DND-41 (cell line): ENCODE measurements around the gene AMPD2.

ENCODE experiments used
- CTCF ChIP-seq: IDR thresholded peaks from 2 replicates; pipeline ENCODE4 v1.5.1; 2012; ENCODE audit warnings: borderline replicate concordance, low read length, moderate library complexity, mild to moderate bottlenecking; ENCODE audit not compliant: poor library complexity, severe bottlenecking; ENCODE audit errors: extremely low read depth
- EZH2 ChIP-seq: IDR thresholded peaks from 3 replicates; pipeline ENCODE4 v1.6.1; 2012; ENCODE audit warnings: borderline replicate concordance, low read depth, mild to moderate bottlenecking, moderate library complexity, low read length, inconsistent platforms; ENCODE audit not compliant: severe bottlenecking

GRCh38 chr1:109598156-109598555 lies 21.5 kb upstream of the AMPD2 start:
- no peak for TF ChIP-seq CTCF
- no peak for TF ChIP-seq EZH2
